Kidney epithelial cell (primary cell): ENCODE results near the gene EMSY. TPM values are rescaled to one million over a fixed set of nuclear protein-coding genes. Genes with fewer than 3 reads are reported as not detected.
"Not testable (repeated sequence)": the region's sequence is repeated elsewhere in the genome, so short reads cannot be mapped to it uniquely, and the experiment has no call there.

Source experiments
- DNase-seq: peaks from one replicate; pipeline ENCODE4 v3.0.0-alpha.2; 2010; ENCODE audit warnings: low read depth
- H3K27me3 ChIP-seq: 2 replicates; pipeline ENCODE4 v1.6.0; 2011; ENCODE audit warnings: low read length; ENCODE audit not compliant: control insufficient read depth, insufficient read depth
- H3K36me3 ChIP-seq: 2 replicates; pipeline ENCODE4 v1.5.1; 2011; ENCODE audit warnings: low read length; ENCODE audit not compliant: control insufficient read depth, insufficient read depth
- H3K4me3 ChIP-seq: 2 replicates; pipeline ENCODE4 v1.5.1; 2011; ENCODE audit warnings: low read depth, mild to moderate bottlenecking, control low read depth, low read length
- CTCF ChIP-seq: IDR thresholded peaks from 2 replicates; pipeline ENCODE4 v1.5.1; 2011; ENCODE audit warnings: mild to moderate bottlenecking, moderate library complexity, low read length, control low read depth, inconsistent platforms; ENCODE audit not compliant: insufficient read depth, poor library complexity, severe bottlenecking
- total RNA-seq: library from RNA; depleted of rRNA; stranded (reverse); fragments of >200 nt; gene quantifications from 2 replicates; pipeline ENCODE4 v1.2.3, GENCODE V29; 2015

EMSY gene
- total RNA-seq, 1 donor from 2014 or later: 15.2 TPM

GRCh38 chr11:76568139-76568538, 123.3 kb downstream of the EMSY start:
- Histone ChIP-seq H3K36me3 (no peaks in the 10 kb centered on the region), H3K4me3 (no peak overlapping the region), H3K27me3 (no peaks in the 10 kb centered on the region)
- no peak for TF ChIP-seq CTCF
- no peak for DNase-seq

GRCh38 chr11:76568621-76569020, 123.8 kb downstream of the EMSY start:
- H3K36me3 ChIP-seq: no peaks in the 10 kb centered on the region
- H3K27me3 ChIP-seq: no peaks in the 10 kb centered on the region
- TF ChIP-seq CTCF: no peak
- no peak overlapping the region for H3K4me3 ChIP-seq
- DNase-seq: no peak

GRCh38 chr11:76572181-76572875, 127.5 kb downstream of the EMSY start:
- H3K4me3 ChIP-seq, DNase-seq, H3K36me3 ChIP-seq, H3K27me3 ChIP-seq: not testable (repeated sequence)

- H3K4me3 ChIP-seq: no peak overlapping the region
- no peaks in the 10 kb centered on the region for H3K27me3 ChIP-seq
- no peak for TF ChIP-seq CTCF
- no peak for DNase-seq
- no peaks in the 10 kb centered on the region for H3K36me3 ChIP-seq
Observed at GRCh38 chr11:76574406-76574805, 129.6 kb downstream of the EMSY start.

- Histone ChIP-seq H3K4me3 (no peak overlapping the region), H3K27me3 (no peaks in the 10 kb centered on the region), H3K36me3 (no peaks in the 10 kb centered on the region)
- DNase-seq: no peak
- TF ChIP-seq CTCF: no peak
Observed at GRCh38 chr11:76574879-76575278, 130.1 kb downstream of the EMSY start.

GRCh38 chr11:76577226-76577920, 132.6 kb downstream of the EMSY start:
- Histone ChIP-seq H3K27me3 (no peaks in the 10 kb centered on the region), H3K36me3 (no peaks in the 10 kb centered on the region), H3K4me3 (no peak overlapping the region)
- TF ChIP-seq CTCF: no peak
- peak; percentile 88 for DNase-seq
